ENCODE measurements around the gene SMAD1.

- no peak for TF ChIP-seq CTCF (IDR thresholded peaks at IDR 0.05 in 2 of 3, conservative IDR thresholded peaks at IDR 0.05 in 1 of 3; ENCODE audit: borderline replicate concordance in 1 of 3, insufficient read depth in 1 of 3, low read depth in 2 of 3, low read length in 2 of 3)
- no peak for TF ChIP-seq POLR2A (IDR thresholded peaks at IDR 0.05; ENCODE audit: borderline replicate concordance, extremely low read depth, insufficient read depth, insufficient read length)
- TF ChIP-seq, protein P1, sequence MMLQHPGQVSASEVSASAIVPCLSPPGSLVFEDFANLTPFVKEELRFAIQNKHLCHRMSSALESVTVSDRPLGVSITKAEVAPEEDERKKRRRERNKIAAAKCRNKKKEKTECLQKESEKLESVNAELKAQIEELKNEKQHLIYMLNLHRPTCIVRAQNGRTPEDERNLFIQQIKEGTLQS (IDR thresholded peaks at IDR 0.05) = no peak
- TF ChIP-seq YY1 (IDR thresholded peaks at IDR 0.05; ENCODE audit: extremely low read depth, insufficient replicate concordance, low read depth, low read length) = no peak
- TF ChIP-seq POLR2AphosphoS5 (IDR thresholded peaks at IDR 0.05; ENCODE audit: low read depth, low read length) = no peak
- TF ChIP-seq SRF (IDR thresholded peaks at IDR 0.05; ENCODE audit: low read depth) = no peak
These were observed 15.8 kb downstream of the SMAD1 start for GRCh38 chr4:145497199-145498149.

Data from HCT116 (cell line).